GM20000 (cell line): ENCODE measurements around the gene RFX3.

Source experiments
- DNase-seq: peaks from one replicate; pipeline ENCODE4 v3.0.0; 2012; ENCODE audit warnings: low spot score
- TF ChIP-seq, protein P1 (sequence below): IDR thresholded peaks from 2 replicates; pipeline ENCODE4 v1.5.1; 2012; ENCODE audit warnings: mild to moderate bottlenecking, control low read depth; ENCODE audit errors: extremely low read depth, missing control alignments

The RFX3 gene

DNA sequence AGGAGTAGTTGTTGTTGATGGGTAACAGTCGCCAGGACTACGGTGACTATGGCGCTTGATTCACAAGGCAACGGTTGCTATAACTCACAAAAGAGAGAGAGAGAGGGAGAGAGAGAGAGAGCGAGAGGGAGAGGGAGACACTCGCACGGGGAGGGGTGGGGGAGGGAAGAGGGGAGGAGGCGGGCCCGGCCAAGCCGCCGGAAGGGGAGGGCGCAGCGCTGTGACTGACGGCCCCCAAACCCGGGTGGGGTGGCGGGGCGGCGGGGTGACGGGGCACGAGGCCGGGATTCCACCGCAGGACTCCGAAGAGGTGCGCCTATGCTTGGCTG, at the start of gene RFX3:
RFX3 (minus strand) TSS at position 166 of the 329 bp plus-strand sequence. CDS start 130,413 bp downstream, outside the sequence.
- TF ChIP-seq, protein P1, sequence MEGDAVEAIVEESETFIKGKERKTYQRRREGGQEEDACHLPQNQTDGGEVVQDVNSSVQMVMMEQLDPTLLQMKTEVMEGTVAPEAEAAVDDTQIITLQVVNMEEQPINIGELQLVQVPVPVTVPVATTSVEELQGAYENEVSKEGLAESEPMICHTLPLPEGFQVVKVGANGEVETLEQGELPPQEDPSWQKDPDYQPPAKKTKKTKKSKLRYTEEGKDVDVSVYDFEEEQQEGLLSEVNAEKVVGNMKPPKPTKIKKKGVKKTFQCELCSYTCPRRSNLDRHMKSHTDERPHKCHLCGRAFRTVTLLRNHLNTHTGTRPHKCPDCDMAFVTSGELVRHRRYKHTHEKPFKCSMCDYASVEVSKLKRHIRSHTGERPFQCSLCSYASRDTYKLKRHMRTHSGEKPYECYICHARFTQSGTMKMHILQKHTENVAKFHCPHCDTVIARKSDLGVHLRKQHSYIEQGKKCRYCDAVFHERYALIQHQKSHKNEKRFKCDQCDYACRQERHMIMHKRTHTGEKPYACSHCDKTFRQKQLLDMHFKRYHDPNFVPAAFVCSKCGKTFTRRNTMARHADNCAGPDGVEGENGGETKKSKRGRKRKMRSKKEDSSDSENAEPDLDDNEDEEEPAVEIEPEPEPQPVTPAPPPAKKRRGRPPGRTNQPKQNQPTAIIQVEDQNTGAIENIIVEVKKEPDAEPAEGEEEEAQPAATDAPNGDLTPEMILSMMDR = no peak
- peak; percentile 92 for DNase-seq

DNA sequence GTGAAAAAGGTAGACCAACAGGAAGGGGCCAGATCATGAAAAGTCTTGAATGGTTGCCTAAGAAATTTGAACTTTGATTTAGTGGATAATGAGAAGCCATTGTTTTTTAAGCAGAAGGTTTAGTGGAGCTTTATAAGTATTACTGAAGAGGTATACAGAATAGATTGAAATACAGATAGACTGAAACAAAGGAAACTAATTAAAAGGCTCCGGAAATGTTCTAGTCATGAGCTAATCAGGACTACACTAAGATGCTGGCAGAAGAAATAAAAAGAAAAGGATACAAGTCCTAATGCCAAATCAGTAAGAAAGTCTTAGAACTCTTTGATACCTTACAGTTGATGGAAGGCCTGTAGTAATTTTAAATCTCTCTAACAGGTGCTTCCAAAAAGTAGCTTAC, 45.7 kb upstream of the RFX3 start:
- TF ChIP-seq, protein P1 = no peak
- DNase-seq = no peak

DNA sequence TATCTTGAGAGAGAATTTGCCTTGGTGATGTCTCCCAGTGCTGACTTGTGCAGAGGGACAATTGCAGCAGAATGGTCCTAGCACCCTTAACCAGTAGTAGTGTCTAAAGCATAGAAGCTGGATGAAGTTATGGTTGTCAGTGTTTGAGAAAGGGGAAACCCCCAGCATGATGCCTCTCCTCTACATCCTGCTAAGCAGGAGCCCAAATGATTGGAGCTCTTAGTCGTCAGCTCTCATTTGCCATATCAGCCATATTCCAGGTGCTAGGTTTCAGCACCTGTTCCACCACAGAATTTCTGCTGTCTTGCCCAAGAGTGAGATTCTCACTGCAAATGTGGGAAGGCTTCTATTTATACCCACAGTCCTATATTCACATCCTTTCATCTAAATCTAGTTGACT, 43.7 kb upstream of the RFX3 start:
- DNase-seq = no peak
- TF ChIP-seq, protein P1 = no peak

DNA sequence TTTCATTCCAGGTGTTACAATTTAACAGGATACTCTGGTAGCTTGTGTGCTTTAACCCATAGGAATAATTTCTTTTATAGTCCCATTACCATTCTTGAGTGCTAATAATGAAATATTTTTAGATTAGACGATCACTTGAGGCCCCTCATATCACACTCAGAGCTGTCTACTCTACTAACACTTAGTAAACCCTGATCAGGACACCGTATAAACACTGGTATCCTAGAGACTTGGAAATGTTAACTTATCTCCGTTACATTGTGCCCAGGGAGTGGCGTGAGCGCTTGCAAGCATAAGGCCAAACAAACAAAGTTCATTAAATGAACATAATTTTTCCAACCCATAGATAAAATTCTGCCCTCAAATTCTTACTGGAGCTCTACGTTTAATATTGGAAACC, 42.2 kb upstream of the RFX3 start:
- TF ChIP-seq, protein P1 = no peak
- DNase-seq = no peak

DNA sequence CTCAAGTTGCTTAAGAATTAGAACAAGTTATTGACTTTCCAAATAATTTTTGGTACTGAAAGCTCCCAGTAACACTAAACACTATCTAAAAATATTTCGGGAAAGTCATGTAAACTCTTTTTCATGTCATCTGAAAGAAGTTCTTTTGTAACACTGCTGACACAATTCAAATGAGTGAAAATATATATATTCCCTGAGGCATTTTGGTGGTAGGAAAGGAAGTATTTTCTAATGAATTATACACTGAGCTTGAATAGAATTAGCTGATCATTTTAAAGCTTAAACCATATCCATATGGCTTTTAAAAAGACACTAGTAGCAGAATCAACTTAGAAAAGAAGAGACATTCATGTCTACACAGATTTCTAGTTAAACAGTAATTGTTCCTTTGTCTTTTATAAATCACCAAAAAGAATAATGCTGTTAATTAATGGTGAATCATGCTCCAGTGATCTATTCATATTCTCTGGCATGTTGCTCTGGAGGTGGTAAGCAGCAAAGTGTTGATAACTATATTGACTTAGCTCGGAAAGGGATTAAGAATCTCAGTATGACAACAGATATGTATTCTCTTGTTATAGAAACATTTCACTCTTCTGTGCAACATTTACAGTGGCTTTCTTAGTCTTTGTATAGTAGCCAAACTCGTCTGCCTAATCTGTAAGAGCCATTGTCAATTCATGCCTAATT, 27.4 kb upstream of the RFX3 start:
- DNase-seq = no peak
- TF ChIP-seq, protein P1 = no peak

DNA sequence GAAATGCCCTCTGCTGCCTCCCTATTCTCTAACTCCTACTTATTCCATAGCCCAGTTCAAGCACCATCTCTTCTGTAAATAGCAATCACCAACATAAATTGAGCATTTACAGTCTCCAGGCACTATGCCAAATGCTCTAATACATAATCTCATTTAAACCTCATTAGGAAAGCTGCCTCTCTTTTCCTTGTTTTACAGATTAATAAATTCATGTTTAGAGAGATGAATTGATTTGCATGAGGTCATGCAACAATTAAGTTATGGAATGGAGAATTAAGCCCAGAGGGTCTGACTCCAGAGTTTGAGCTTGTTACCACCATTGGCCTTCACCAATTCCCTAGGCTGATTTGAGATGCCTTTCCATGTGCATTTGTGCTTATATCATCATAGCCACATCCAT, 23.4 kb upstream of the RFX3 start:
- DNase-seq = no peak
- TF ChIP-seq, protein P1 = no peak

DNA sequence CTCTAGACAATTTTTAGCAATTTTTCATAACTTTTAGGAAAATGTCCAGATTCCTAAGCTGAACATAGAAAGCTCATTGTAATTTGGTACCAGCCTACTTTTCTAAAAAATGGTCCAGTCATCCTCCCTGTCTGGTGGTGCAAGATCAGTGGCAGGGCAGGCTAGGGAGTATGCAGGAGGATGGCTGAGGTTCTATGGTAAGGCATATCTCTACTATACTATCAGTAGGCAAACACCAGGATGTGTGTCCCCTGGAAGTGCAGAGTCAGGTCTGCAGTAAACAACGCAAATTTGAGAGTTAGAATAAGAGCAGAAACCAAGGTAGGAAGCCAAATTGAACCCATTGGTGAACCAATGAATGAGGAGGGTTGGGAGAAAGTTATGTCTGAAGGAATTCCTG, 22.8 kb upstream of the RFX3 start:
- DNase-seq = no peak
- TF ChIP-seq, protein P1 = no peak
